Eye (tissue), 1 donor: ENCODE measurements around the gene C16orf74.

ENCODE experiments used
- DNase-seq: peaks from one replicate; pipeline ENCODE4 v3.0.0-alpha.2; 2015

Gene C16orf74

GRCh38 chr16:85716680-85717038 is 34.2 kb downstream of the C16orf74 start:
- peak; percentile 50 for DNase-seq

GRCh38 chr16:85716022-85716679 is 34.7 kb downstream of the C16orf74 start:
- DNase-seq, result no peak

GRCh38 chr16:85715169-85716021 is 35.5 kb downstream of the C16orf74 start:
- peak; percentile 70 for DNase-seq

- DNase-seq, result no peak
These were observed 38.1 kb downstream of the C16orf74 start for GRCh38 chr16:85712801-85713200.

GRCh38 chr16:85711982-85712587 is 38.8 kb downstream of the C16orf74 start:
- DNase-seq, result no peak

GRCh38 chr16:85710732-85711131 is 40.2 kb downstream of the C16orf74 start:
- no peak for DNase-seq

GRCh38 chr16:85709766-85710585 is 40.9 kb downstream of the C16orf74 start:
- DNase-seq, result peak; percentile 50

- no peak for DNase-seq
These were observed 42.6 kb downstream of the C16orf74 start for GRCh38 chr16:85708338-85708737.

- DNase-seq, result no peak
These were observed 43.3 kb downstream of the C16orf74 start for GRCh38 chr16:85707528-85708095.

- DNase-seq, result no peak
These were observed 44.4 kb downstream of the C16orf74 start for GRCh38 chr16:85706449-85707034.

GRCh38 chr16:85704900-85705846 is 45.7 kb downstream of the C16orf74 start:
- no peak for DNase-seq

- no peak for DNase-seq
These were observed 46.9 kb downstream of the C16orf74 start for GRCh38 chr16:85704011-85704410.

GRCh38 chr16:85699628-85700027 is 51.3 kb downstream of the C16orf74 start:
- DNase-seq, result no peak

- no peak for DNase-seq
These were observed 51.8 kb downstream of the C16orf74 start for GRCh38 chr16:85698935-85699558.

- DNase-seq, result no peak
These were observed 52.4 kb downstream of the C16orf74 start for GRCh38 chr16:85698459-85698891.

GRCh38 chr16:85697431-85697830 is 53.5 kb downstream of the C16orf74 start:
- no peak for DNase-seq

- DNase-seq, result no peak
These were observed 54.1 kb downstream of the C16orf74 start for GRCh38 chr16:85696781-85697180.

GRCh38 chr16:85695196-85696128 is 55.4 kb downstream of the C16orf74 start:
- DNase-seq, result no peak

GRCh38 chr16:85690469-85691064 is 60.3 kb downstream of the C16orf74 start:
- DNase-seq, result no peak
